GM23248 (cell line): ENCODE data around the gene ZBTB46. TPM values are rescaled to one million over a fixed set of nuclear protein-coding genes. Genes with fewer than 3 reads are reported as not detected.
"Not testable (repeated sequence)": the region's sequence is repeated elsewhere in the genome, so short reads cannot be mapped to it uniquely, and the experiment has no call there.

Source experiments
- DNase-seq: peaks from one replicate; pipeline ENCODE4 v3.0.0-alpha.2; 2015
- H2AFZ ChIP-seq: fragments of 200-600 bp; sonication (generic); 2 replicates; pipeline ENCODE4 v1.6.1; 2016; ENCODE audit warnings: antibody characterized with exemption
- H3F3A ChIP-seq: fragments of 200-600 bp; sonication (generic); 2 replicates; pipeline ENCODE4 v1.6.1; 2016; ENCODE audit warnings: mild to moderate bottlenecking, antibody characterized with exemption, mixed run types; ENCODE audit not compliant: insufficient read depth
- H3K27ac ChIP-seq: fragments of 200-600 bp; sonication (generic); 2 replicates; pipeline ENCODE4 v1.5.1; 2016; ENCODE audit warnings: mild to moderate bottlenecking
- H3K27me3 ChIP-seq: fragments of 200-600 bp; sonication (generic); replicated peaks from 2 replicates; pipeline ENCODE4 v1.6.1; 2016; ENCODE audit warnings: mild to moderate bottlenecking; ENCODE audit not compliant: insufficient read depth
- H3K36me3 ChIP-seq: fragments of 200-600 bp; sonication (generic); 2 replicates; pipeline ENCODE4 v1.6.1; 2016; ENCODE audit warnings: low read depth, mild to moderate bottlenecking
- H3K4me1 ChIP-seq: fragments of 200-600 bp; sonication (generic); 2 replicates; pipeline ENCODE4 v1.6.1; 2016; ENCODE audit warnings: mild to moderate bottlenecking; ENCODE audit not compliant: insufficient read depth
- H3K4me2 ChIP-seq: fragments of 200-600 bp; sonication (generic); one replicate; pipeline ENCODE4 v1.6.1; 2016; ENCODE audit warnings: mild to moderate bottlenecking; ENCODE audit not compliant: unreplicated experiment
- H3K4me3 ChIP-seq: fragments of 200-600 bp; sonication (generic); 2 replicates; pipeline ENCODE4 v1.5.1; 2016; ENCODE audit warnings: mild to moderate bottlenecking
- H3K79me2 ChIP-seq: fragments of 200-600 bp; sonication (generic); 2 replicates; pipeline ENCODE4 v1.6.1; 2016; ENCODE audit warnings: mild to moderate bottlenecking; ENCODE audit not compliant: insufficient read depth
- H3K9ac ChIP-seq: fragments of 200-600 bp; sonication (generic); 2 replicates; pipeline ENCODE4 v1.6.1; 2016; ENCODE audit warnings: mild to moderate bottlenecking
- H3K9me2 ChIP-seq: fragments of 200-600 bp; sonication (generic); 2 replicates; pipeline ENCODE4 v1.6.1; 2016; ENCODE audit warnings: mixed run types, mild to moderate bottlenecking, moderate library complexity; ENCODE audit not compliant: insufficient read depth
- H3K9me3 ChIP-seq: fragments of 200-600 bp; sonication (generic); one replicate; pipeline ENCODE4 v1.6.1; 2017; ENCODE audit warnings: low read depth
- H4K20me1 ChIP-seq: fragments of 200-600 bp; sonication (generic); 2 replicates; pipeline ENCODE4 v1.6.0; 2016; ENCODE audit not compliant: insufficient read depth
- EZH2 ChIP-seq: fragments of 200-600 bp; sonication (generic); IDR thresholded peaks from 2 replicates; pipeline ENCODE4 v1.6.1; 2018; ENCODE audit warnings: antibody characterized with exemption, mild to moderate bottlenecking; ENCODE audit not compliant: insufficient read depth, poor library complexity, severe bottlenecking
- EZH2phosphoT487 ChIP-seq: fragments of 200-600 bp; sonication (generic); IDR thresholded peaks from 2 replicates; pipeline ENCODE4 v1.6.1; 2018; ENCODE audit warnings: antibody characterized with exemption, moderate library complexity, mild to moderate bottlenecking, low read depth; ENCODE audit not compliant: insufficient read depth
- WGBS, 2 experiments: methylation state at CpG; one replicate each; pipeline ENCODE4 v1.1.6; 2015 to 2017; ENCODE audit warnings: low lambda C conversion rate in 2 of 2, low coverage in 1 of 2; ENCODE audit errors: missing lambda C conversion rate in 2 of 2; 5-methylcytosine and 5-hydroxymethylcytosine counted together
- in situ Hi-C: fragments of 300-500 bp; cut with MboI; formaldehyde crosslinking; loops from 2 replicates; pipeline ENCODE4 v1.15.0; 2020
- polyA plus RNA-seq: library from polyadenylated mRNA; unstranded; fragments of >200 nt; fragmentation: Nextera tagmentation; extraction: Ambion mirVana; gene quantifications from 2 replicates; pipeline ENCODE4 v1.2.1, GENCODE V29; 2016
- total RNA-seq: library from RNA; depleted of rRNA; stranded (reverse); fragments of >200 nt; shearing (Covaris generic); gene quantifications from 2 replicates; pipeline ENCODE4 v1.2.3, GENCODE V29; 2014; rRNA removed

ZBTB46 gene
- total RNA-seq (1.9 and 3.9 TPM in 2 replicates), polyA plus RNA-seq (0.33 and 0.38 TPM in 2 replicates)

- H3K27me3 ChIP-seq = no peaks in the 10 kb centered on the region
- in situ Hi-C loops = no loop called here
- H3K9me3 ChIP-seq = no peaks in the 10 kb centered on the region
- no peaks in the 10 kb centered on the region for H3F3A ChIP-seq
- H2AFZ ChIP-seq = peak within 1 kb of the TSS; percentile 77
- H3K4me3 ChIP-seq = peak within 1 kb of the TSS; percentile 71
- no peaks in the 10 kb centered on the region for H3K36me3 ChIP-seq
- H3K4me1 ChIP-seq = peaks cover 6% of the 10 kb centered on the region
- no peak within 1 kb of the TSS for H3K27ac ChIP-seq
- 2% methylated on average over 64 of the region's 147 CpGs; no CpG with 5 or more reads in 1 of the 2 experiments for WGBS, 2 experiments
- peak within 1 kb of the TSS; percentile 44 for H3K9ac ChIP-seq
- no peaks in the 10 kb centered on the region for H3K9me2 ChIP-seq
- no peaks in the 10 kb centered on the region for H4K20me1 ChIP-seq
- H3K79me2 ChIP-seq = no peaks in the 10 kb centered on the region
- DNase-seq = peak; percentile 75
- peak within 1 kb of the TSS; percentile 65 for H3K4me2 ChIP-seq
- TF ChIP-seq EZH2 (no peak), EZH2phosphoT487 (no peak)
These were observed at the start of gene ZBTB46 for GRCh38 chr20:63830841-63831588. TSS of gene ZBTB46 (minus strand) at chr20:63831264. CDS start at chr20:63790757, 40,507 bp downstream.

DNA sequence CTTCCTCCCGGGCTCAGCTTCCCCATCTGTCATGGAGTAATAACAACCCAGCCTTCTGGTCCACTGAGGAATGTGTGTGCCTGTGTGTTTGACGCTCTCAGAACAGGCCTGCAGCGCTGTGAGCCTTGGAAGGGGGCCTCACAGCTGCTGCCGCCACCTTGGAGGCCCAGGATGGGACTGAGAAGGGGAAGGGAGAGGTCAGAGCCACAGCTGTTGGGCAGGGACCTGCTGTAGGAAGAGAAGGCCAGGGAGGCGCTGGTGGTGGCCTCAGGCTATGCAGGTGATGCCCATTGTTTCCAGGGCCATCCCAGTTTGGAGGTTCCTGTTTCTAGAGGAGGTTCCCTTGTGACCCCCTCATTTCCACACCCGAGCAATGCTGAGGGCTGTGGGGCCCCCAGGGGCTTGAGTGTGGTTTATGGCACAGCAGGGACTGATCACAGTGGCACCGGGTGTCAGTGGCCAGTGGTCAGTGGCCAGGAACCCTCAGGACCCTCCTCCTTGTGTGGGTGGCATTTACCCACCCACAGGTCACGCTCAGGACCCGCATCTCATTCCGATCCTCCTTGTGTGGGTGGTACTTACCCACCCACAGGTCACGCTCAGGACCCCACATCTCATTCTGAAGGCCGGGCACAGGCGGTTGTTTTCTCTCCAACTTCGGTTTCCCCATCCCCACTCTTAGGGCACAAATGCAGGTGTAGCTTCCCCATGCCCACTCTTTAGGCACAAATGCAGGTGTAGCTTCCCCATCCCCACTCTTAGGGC is 48.0 kb upstream of the ZBTB46 start:
- Histone ChIP-seq H3K4me3 (no peak overlapping the region), H4K20me1 (peaks cover 2% of the 10 kb centered on the region; the same call in 1 of the 2 replicates), H3K9me3 (no peaks in the 10 kb centered on the region), H3K27me3 (no peaks in the 10 kb centered on the region), H3F3A (no peaks in the 10 kb centered on the region; the same call in 1 of the 2 replicates), H3K27ac (no peak overlapping the region), H3K36me3 (peaks cover 21% of the 10 kb centered on the region), H3K4me1 (no peaks in the 10 kb centered on the region), H3K9ac (no peak overlapping the region), H2AFZ (no peak overlapping the region), H3K9me2 (no peaks in the 10 kb centered on the region), H3K79me2 (peaks cover 91% of the 10 kb centered on the region), H3K4me2 (no peak overlapping the region)
- in situ Hi-C loops = no loop called here
- no peak for DNase-seq
- WGBS, 2 experiments = 86 to 87% methylated on average over 14 of the region's 14 CpGs
- no peak for TF ChIP-seq EZH2phosphoT487
- TF ChIP-seq EZH2 = no peak

- WGBS, 2 experiments = 89 to 96% methylated on average over 24 to 32 of the region's 32 CpGs
- no peak for DNase-seq
These were observed 46.8 kb upstream of the ZBTB46 start for GRCh38 chr20:63877755-63878470.

GRCh38 chr20:63876489-63877036 is 45.5 kb upstream of the ZBTB46 start:
- H2AFZ ChIP-seq = no peak overlapping the region
- H3K27ac ChIP-seq = no peak overlapping the region
- H3K9me3 ChIP-seq = no peaks in the 10 kb centered on the region
- no peak overlapping the region for H3K4me2 ChIP-seq
- H4K20me1 ChIP-seq = peaks cover 2% of the 10 kb centered on the region; the same call in 1 of the 2 replicates
- H3F3A ChIP-seq = peaks cover 13% of the 10 kb centered on the region
- H3K36me3 ChIP-seq = peaks cover 41% of the 10 kb centered on the region
- no peaks in the 10 kb centered on the region for H3K9me2 ChIP-seq
- H3K4me3 ChIP-seq = no peak overlapping the region
- H3K79me2 ChIP-seq = peaks cover 89% of the 10 kb centered on the region
- no peaks in the 10 kb centered on the region for H3K27me3 ChIP-seq
- WGBS, 2 experiments = 84 to 89% methylated on average over 19 of the region's 19 CpGs
- H3K9ac ChIP-seq = no peak overlapping the region
- in situ Hi-C loops = no loop called here
- no peak for TF ChIP-seq EZH2
- TF ChIP-seq EZH2phosphoT487 = no peak
- DNase-seq = no peak
- peaks cover 11% of the 10 kb centered on the region for H3K4me1 ChIP-seq

More at GRCh38 chr20:63877755-63878470, 46.8 kb upstream of the ZBTB46 start:
- H3K4me1 ChIP-seq = peaks cover 9% of the 10 kb centered on the region
- in situ Hi-C loops = no loop called here
- no peak for TF ChIP-seq EZH2phosphoT487
- TF ChIP-seq EZH2 = no peak
- H3K36me3 ChIP-seq = peaks cover 29% of the 10 kb centered on the region
- peaks cover 3% of the 10 kb centered on the region for H3F3A ChIP-seq
- no peaks in the 10 kb centered on the region for H3K9me3 ChIP-seq
- H3K9me2 ChIP-seq = no peaks in the 10 kb centered on the region
- no peaks in the 10 kb centered on the region for H3K27me3 ChIP-seq
- no peak overlapping the region for H3K27ac ChIP-seq
- peaks cover 89% of the 10 kb centered on the region for H3K79me2 ChIP-seq
- H3K9ac ChIP-seq = no peak overlapping the region
- H2AFZ ChIP-seq = no peak overlapping the region
- H3K4me2 ChIP-seq = no peak overlapping the region
- no peak overlapping the region for H3K4me3 ChIP-seq
- peaks cover 2% of the 10 kb centered on the region; the same call in 1 of the 2 replicates for H4K20me1 ChIP-seq

GRCh38 chr20:63874241-63874640 is 43.2 kb upstream of the ZBTB46 start:
- H3K27ac ChIP-seq, in situ Hi-C loops: not testable (repeated sequence)
- 96 to 97% methylated on average over 7 of the region's 7 CpGs for WGBS, 2 experiments

More at GRCh38 chr20:63874241-63874640, 43.2 kb upstream of the ZBTB46 start:
- peaks cover 63% of the 10 kb centered on the region for H3K36me3 ChIP-seq
- H3K4me3 ChIP-seq, H3K9me2 ChIP-seq, H4K20me1 ChIP-seq, H3K9me3 ChIP-seq, H2AFZ ChIP-seq, H3K27me3 ChIP-seq, H3K4me2 ChIP-seq, DNase-seq, H3K9ac ChIP-seq: not testable (repeated sequence)
- peaks cover 13% of the 10 kb centered on the region for H3F3A ChIP-seq
- H3K4me1 ChIP-seq = peaks cover 11% of the 10 kb centered on the region
- H3K79me2 ChIP-seq = peaks cover 96% of the 10 kb centered on the region
